Measurements from ENCODE around the gene AMH. TPM values are rescaled to one million over a fixed set of nuclear protein-coding genes. Genes with fewer than 3 reads are reported as not detected.

Gene AMH
- total RNA-seq, 1 experiment from 2014 or later = 42.8 TPM

- no peak overlapping the region for H3K27ac ChIP-seq (ENCODE audit: low read depth, low read length)
- H3K4me3 ChIP-seq (replicated peaks in 1 of 2; ENCODE audit: low read depth in 1 of 2, low read length in 2 of 2) = no peak overlapping the region
- no peaks in the 10 kb centered on the region for H3K9me2 ChIP-seq (ENCODE audit: insufficient read depth)
- H3K79me2 ChIP-seq (ENCODE audit: insufficient read depth, low read length) = no peaks in the 10 kb centered on the region
- no peaks in the 10 kb centered on the region for H3K27me3 ChIP-seq (ENCODE audit: insufficient read depth, low read length)
- TF ChIP-seq CBX3 (IDR thresholded peaks at IDR 0.05; ENCODE audit: low read depth) (no peak), EZH2 (IDR thresholded peaks at IDR 0.05) (no peak), CTCF (IDR thresholded peaks at IDR 0.05 in 2 of 3, conservative IDR thresholded peaks at IDR 0.05 in 1 of 3; ENCODE audit: borderline replicate concordance in 1 of 3, insufficient read depth in 1 of 3, low read depth in 2 of 3, low read length in 2 of 3) (no peak), TCF7L2 (IDR thresholded peaks at IDR 0.05; ENCODE audit: borderline replicate concordance, extremely low read depth, insufficient read depth, insufficient read length) (no peak)
- intact Hi-C loops (cut with micrococcal nuclease) = no loop called here
- H2AFZ ChIP-seq (ENCODE audit: low read depth, low read length, poor library complexity, severe bottlenecking) = no peak overlapping the region
- ChIA-PET RAD21 (ENCODE audit: low non-redundant PET in 1 of 2, low total read pairs in 2 of 2, uncharacterized antibody in 2 of 2, unreplicated experiment in 2 of 2) (no interaction called here), POLR2A (no interaction called here), CTCF (no interaction called here)
- ATAC-seq (no peak), DNase-seq (ENCODE audit: low read depth, low spot score) (no peak)
- BruUV-seq (replicated peaks) = no TSS peak
- H3K4me1 ChIP-seq (ENCODE audit: control insufficient read depth in 1 of 2, insufficient read depth in 2 of 2, low read length in 2 of 2) = no peaks in the 10 kb centered on the region
- H3K9ac ChIP-seq (ENCODE audit: low read length) = no peak overlapping the region
- no peaks in the 10 kb centered on the region for H4K20me1 ChIP-seq (ENCODE audit: insufficient read depth)
- H3K4me2 ChIP-seq (ENCODE audit: low read length) = no peak overlapping the region
- H3K9me3 ChIP-seq (ENCODE audit: control insufficient read depth in 1 of 2, insufficient read depth in 1 of 2, low read depth in 1 of 2, low read length in 2 of 2) = no peaks in the 10 kb centered on the region
- no peaks in the 10 kb centered on the region for H3K36me3 ChIP-seq (ENCODE audit: control insufficient read depth in 1 of 2, insufficient read depth in 2 of 2, low read length in 2 of 2)
These were observed 42.1 kb downstream of the AMH start for GRCh38 chr19:2291185-2291751.

GRCh38 chr19:2294687-2295335 lies 45.7 kb downstream of the AMH start:
- intact Hi-C loops (cut with micrococcal nuclease) = no loop called here
- H3K27ac ChIP-seq (ENCODE audit: low read depth, low read length) = no peak overlapping the region
- no peaks in the 10 kb centered on the region for H3K9me2 ChIP-seq (ENCODE audit: insufficient read depth)
- H3K4me2 ChIP-seq (ENCODE audit: low read length) = no peak overlapping the region
- H2AFZ ChIP-seq (ENCODE audit: low read depth, low read length, poor library complexity, severe bottlenecking) = no peak overlapping the region
- ChIA-PET CTCF (no interaction called here), RAD21 (ENCODE audit: low non-redundant PET in 1 of 2, low total read pairs in 2 of 2, uncharacterized antibody in 2 of 2, unreplicated experiment in 2 of 2) (interaction anchor here in 1 of 2 experiments (0.6 kb wide), 1 partner anchor 10 kb away, joined by 3 read pairs; no protein-coding TSS in a partner anchor), POLR2A (interaction anchor here (0.6 kb wide), 1 partner anchor 97 kb away, joined by 3 read pairs; no protein-coding TSS in a partner anchor)
- no peaks in the 10 kb centered on the region for H4K20me1 ChIP-seq (ENCODE audit: insufficient read depth)
- H3K9ac ChIP-seq (ENCODE audit: low read length) = no peak overlapping the region
- H3K4me1 ChIP-seq (ENCODE audit: control insufficient read depth in 1 of 2, insufficient read depth in 2 of 2, low read length in 2 of 2) = no peaks in the 10 kb centered on the region
- DNase-seq (ENCODE audit: low read depth, low spot score) (no peak), ATAC-seq (no peak)
- H3K27me3 ChIP-seq (ENCODE audit: insufficient read depth, low read length) = no peaks in the 10 kb centered on the region
- BruUV-seq (replicated peaks) = no TSS peak
- H3K4me3 ChIP-seq (replicated peaks in 1 of 2; ENCODE audit: low read depth in 1 of 2, low read length in 2 of 2) = no peak overlapping the region
- TF ChIP-seq EGR1 (IDR thresholded peaks at IDR 0.05; ENCODE audit: low read depth) (no peak), REST (IDR thresholded peaks at IDR 0.05; ENCODE audit: low read depth) (no peak), POLR2A (IDR thresholded peaks at IDR 0.05; ENCODE audit: borderline replicate concordance, extremely low read depth, insufficient read depth, insufficient read length) (no peak), EZH2 (IDR thresholded peaks at IDR 0.05) (no peak)
- H3K79me2 ChIP-seq (ENCODE audit: insufficient read depth, low read length) = no peaks in the 10 kb centered on the region
- H3K36me3 ChIP-seq (ENCODE audit: control insufficient read depth in 1 of 2, insufficient read depth in 2 of 2, low read length in 2 of 2) = no peaks in the 10 kb centered on the region
- no peaks in the 10 kb centered on the region for H3K9me3 ChIP-seq (ENCODE audit: control insufficient read depth in 1 of 2, insufficient read depth in 1 of 2, low read depth in 1 of 2, low read length in 2 of 2)

All from HCT116 (cell line).